HTR-8/SVneo (cell line): Measurements from ENCODE around the gene KCNG2.
"Not testable (repeated sequence)": the region's sequence is repeated elsewhere in the genome, so short reads cannot be mapped to it uniquely, and the experiment has no call there.

ENCODE experiments used
- DNase-seq: peaks from one replicate; pipeline ENCODE4 v3.0.0; 2011; ENCODE audit warnings: low spot score, mixed read lengths; ENCODE audit not compliant: insufficient read length
- FAIRE-seq: peaks from 2 replicates; lab custom pipeline; 2011; peaks lifted over from hg19 to GRCh38; lab: Jason Lieb, UNC

The KCNG2 gene

GRCh38 chr18:79797518-79798345 is at the start of gene KCNG2:
Gene KCNG2 (plus strand): TSS chr18:79797938. CDS start chr18:79863668, 65,730 bp downstream.
- peak; percentile 31 for DNase-seq

DNA sequence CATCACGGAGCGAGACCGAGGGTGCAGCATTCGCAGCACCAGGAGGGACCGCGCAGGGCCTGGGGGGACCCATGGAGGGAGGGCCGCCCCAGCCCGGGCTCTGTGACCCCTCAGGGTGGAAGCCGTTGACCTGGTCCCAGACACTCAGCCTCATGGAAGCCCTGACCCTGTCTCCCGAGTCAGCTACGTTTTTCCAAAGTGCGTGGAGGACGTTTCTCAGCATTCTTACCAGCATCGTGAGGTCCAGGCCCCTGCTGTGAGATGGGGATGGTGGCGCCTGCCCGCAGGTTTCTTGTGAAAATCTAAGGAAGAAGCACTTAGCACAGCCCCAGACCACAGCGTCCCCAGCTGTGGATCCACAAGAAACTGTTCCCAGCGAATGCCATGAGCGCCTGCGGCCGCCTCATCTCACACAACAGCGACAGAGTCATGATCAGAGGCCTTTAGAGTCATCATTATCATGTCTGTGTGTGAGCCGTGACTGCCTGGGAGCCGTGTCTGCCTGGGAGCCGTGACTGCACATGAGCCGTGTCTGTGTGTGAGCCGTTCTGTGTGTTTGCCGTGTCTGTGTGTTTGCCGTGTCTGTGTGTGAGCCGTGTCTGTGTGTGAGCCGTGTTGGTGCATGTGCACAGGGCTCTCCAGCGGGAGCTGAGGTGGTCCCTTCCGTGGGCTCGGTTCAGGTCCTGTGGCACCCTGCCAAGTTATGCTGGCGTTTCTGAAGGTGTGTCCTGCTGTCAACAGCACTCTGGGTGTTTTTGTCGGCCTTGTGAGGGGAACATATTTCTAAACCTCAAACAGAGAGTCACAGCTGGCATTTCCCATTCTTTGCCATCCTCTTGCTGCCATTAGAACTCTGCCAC is 49.2 kb upstream of the KCNG2 start:
- no peak for FAIRE-seq
- no peak for DNase-seq

More at GRCh38 chr18:79797518-79798345, at the start of gene KCNG2:
- FAIRE-seq: no peak

- FAIRE-seq: no peak
Measured at GRCh38 chr18:79749251-79750191, 48.2 kb upstream of the KCNG2 start.

GRCh38 chr18:79750980-79751571 is 46.7 kb upstream of the KCNG2 start:
- FAIRE-seq: no peak
- DNase-seq: no peak

More at GRCh38 chr18:79749251-79750191, 48.2 kb upstream of the KCNG2 start:
- DNase-seq: no peak

- not testable (repeated sequence) for FAIRE-seq, DNase-seq
Measured at GRCh38 chr18:79751918-79752578, 45.7 kb upstream of the KCNG2 start.

- DNase-seq, FAIRE-seq: not testable (repeated sequence)
Measured at GRCh38 chr18:79752946-79753345, 44.8 kb upstream of the KCNG2 start.

- no peak for FAIRE-seq
Measured at GRCh38 chr18:79753391-79753851, 44.3 kb upstream of the KCNG2 start.

GRCh38 chr18:79754022-79754761 is 43.5 kb upstream of the KCNG2 start:
- no peak for FAIRE-seq
- no peak for DNase-seq

More at GRCh38 chr18:79753391-79753851, 44.3 kb upstream of the KCNG2 start:
- no peak for DNase-seq

DNA sequence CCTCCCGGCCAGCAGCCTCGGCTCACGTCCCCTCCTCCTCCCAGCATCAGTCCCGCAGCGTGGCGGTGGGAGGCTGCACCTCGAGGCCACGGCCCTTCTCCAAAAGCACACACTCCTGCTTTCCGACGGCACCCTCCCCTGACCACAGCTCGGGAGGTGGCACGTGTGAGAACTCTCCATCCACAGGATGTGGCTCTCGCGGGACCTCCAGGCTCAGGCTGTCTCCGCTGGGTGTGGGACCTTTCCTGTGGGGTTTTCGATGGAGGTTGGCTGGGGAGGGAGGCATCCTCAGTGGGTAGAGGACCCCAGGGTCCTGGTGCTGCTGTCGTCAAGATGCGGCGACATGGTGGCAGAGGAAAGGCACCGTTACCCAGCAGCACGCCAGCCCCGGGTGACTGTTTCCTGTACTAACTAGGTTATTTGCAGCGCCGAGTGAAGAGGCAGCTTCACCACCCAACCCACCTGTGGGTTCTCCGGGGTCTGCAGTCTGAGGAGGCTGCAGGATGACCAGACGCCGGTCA is 42.8 kb upstream of the KCNG2 start:
- no peak for FAIRE-seq
- no peak for DNase-seq

GRCh38 chr18:79755496-79756142 is 42.1 kb upstream of the KCNG2 start:
- DNase-seq (no peak), FAIRE-seq (no peak)

- FAIRE-seq: no peak
Measured at GRCh38 chr18:79756143-79756500, 41.6 kb upstream of the KCNG2 start.

DNA sequence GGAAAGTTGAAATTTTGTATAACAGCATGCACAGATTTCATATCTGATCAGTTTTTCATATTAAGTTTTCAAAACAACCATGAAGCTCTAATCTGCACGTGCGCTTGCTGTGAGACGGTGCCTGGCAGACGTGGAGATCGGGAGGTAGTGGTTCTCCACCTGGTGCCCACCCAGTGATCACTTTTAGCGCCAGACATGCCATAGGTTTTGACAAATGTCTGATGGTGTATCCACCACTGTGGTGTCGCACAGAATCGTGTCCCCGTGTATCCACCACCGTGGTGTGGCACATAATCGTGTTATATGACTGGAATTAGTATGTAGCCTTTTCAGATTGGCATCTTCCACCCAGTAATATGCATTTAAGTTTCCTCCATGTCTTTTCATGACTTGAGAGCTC is 40.9 kb upstream of the KCNG2 start:
- FAIRE-seq (no peak), DNase-seq (no peak)

More at GRCh38 chr18:79756143-79756500, 41.6 kb upstream of the KCNG2 start:
- DNase-seq: no peak

DNA sequence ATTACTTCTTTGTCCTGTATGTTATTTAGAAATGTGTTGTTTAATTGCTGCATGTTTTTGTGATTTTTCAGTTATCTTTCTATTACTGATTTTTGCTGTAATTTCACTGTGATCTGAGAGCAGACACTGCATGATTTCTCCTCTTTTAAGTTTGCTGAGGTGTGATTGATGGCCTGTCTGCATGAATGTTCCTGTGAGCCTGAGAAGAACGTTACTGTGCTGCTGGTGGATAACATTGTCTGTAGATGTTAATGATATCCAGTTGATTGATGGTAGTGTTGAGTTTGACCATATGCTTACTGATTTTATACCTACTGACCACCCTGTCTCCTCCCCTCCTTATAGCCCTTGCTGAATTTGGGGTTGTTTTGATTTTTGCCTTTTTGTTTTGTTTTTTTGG is 37.4 kb upstream of the KCNG2 start:
- DNase-seq (no peak), FAIRE-seq (no peak)

DNA sequence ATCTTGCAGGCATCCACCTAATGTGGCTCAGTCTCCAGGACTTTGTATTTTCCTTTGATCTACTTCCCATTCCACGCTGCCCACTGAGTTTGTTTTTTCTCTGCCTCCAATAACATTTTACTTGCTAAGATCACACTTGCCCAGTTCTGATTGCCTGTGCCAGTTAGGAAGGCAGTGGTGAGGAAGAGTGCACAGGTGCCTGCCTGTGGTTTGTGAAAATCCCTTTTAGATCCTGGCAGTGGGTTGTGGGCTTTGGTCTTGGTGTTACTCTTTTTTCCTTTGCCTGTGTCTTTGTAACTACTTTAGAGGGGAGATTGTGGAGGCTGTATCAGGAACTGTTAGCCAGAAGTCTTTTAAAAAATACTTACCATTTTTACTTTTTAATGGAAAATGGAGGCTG is 36.9 kb upstream of the KCNG2 start:
- no peak for FAIRE-seq
- no peak for DNase-seq

DNA sequence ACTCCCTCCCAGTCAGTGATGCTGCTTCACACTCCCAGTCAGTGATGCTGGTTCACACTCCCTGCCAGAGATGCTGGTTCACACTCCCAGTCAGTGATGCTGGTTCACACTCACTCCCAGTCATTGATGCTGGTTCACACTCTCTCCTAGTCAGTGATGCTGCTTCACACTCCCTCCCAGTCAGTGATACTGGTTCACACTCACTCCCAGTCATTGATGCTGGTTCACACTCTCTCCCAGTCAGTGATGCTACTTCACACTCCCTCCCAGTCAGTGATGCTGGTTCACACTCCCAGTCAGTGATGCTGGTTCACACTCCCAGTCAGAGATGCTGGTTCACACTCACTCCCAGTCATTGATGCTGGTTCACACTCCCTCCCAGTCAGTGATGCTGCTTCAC is 34.3 kb upstream of the KCNG2 start:
- DNase-seq (no peak), FAIRE-seq (no peak)

- DNase-seq (no peak), FAIRE-seq (no peak)
Measured at GRCh38 chr18:79764131-79764530, 33.6 kb upstream of the KCNG2 start.

DNA sequence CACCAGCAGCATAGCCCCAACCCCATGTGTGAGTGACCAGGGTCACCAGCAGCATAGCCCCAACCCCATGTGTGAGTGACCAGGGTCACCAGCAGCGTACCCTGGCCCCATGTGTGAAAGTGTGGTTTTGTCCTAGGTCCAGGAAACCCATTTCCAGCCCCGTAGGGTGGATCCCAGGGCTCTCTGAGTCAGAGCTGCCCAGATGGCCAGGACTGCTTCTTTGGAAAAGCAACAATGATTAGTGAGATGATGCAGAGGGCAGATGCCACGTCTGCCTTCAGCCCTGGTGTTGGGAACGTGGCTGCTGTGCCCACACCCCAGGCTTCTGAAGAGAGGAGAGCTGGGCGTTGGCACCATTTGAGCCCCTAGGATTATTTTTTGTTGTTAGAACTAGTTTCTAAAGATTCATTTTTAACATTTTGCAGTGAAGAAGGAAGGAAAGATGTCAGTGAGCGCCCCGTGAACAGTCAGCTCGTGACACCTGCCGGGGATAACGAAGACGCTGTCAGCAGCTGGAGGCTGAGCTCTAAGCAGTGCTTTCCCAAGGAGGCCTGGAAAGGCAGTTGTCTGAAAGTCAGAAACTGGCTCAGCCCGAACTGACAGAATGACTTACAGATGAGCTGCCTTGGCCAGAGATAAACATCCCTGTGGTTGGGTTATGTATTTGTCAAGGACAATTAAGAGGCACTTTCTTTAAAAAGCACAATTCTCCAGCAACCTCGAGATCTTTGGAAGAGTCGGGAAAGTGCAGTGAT is 32.1 kb upstream of the KCNG2 start:
- DNase-seq (no peak), FAIRE-seq (no peak)
